WTC11 (cell line): ENCODE measurements around the gene PWP1.

Source experiments
- ESRRA ChIP-seq: sonication (generic); formaldehyde crosslinking; IDR thresholded peaks from 2 replicates; pipeline ENCODE4 v1.8.1; 2022; ENCODE audit warnings: mild to moderate bottlenecking, missing genetic modification reagents, borderline replicate concordance
- NFYB ChIP-seq: sonication (generic); formaldehyde crosslinking; conservative IDR thresholded peaks from 2 replicates; pipeline ENCODE4 v1.8.0; 2022; ENCODE audit warnings: low read depth, missing genetic modification reagents
- NR2C2 ChIP-seq: sonication (generic); formaldehyde crosslinking; IDR thresholded peaks from 2 replicates; pipeline ENCODE4 v1.8.0; 2022; ENCODE audit warnings: mild to moderate bottlenecking, missing genetic modification reagents
- TCF7 ChIP-seq: sonication (generic); formaldehyde crosslinking; IDR thresholded peaks from 2 replicates; pipeline ENCODE4 v1.8.0; 2022; ENCODE audit warnings: mild to moderate bottlenecking, low read depth, missing genetic modification reagents, moderate library complexity
- ZBTB21 ChIP-seq: sonication (generic); formaldehyde crosslinking; IDR thresholded peaks from 2 replicates; pipeline ENCODE4 v1.8.1; 2023; ENCODE audit warnings: mild to moderate bottlenecking, missing genetic modification reagents, borderline replicate concordance
- ZNF138 ChIP-seq: sonication (generic); formaldehyde crosslinking; conservative IDR thresholded peaks from 2 replicates; pipeline ENCODE4 v1.8.1; 2022; ENCODE audit warnings: mild to moderate bottlenecking, moderate library complexity, missing genetic modification reagents
- ZNF232 ChIP-seq: sonication (generic); formaldehyde crosslinking; IDR thresholded peaks from 2 replicates; pipeline ENCODE4 v1.8.0; 2022; ENCODE audit warnings: mild to moderate bottlenecking, missing genetic modification reagents
- ZNF671 ChIP-seq: fragments of 250-450 bp; sonication (Bioruptor Pico); IDR thresholded peaks from 2 replicates; pipeline ENCODE4 v1.8.0; 2021; ENCODE audit warnings: mild to moderate bottlenecking
- TF ChIP-seq, protein P1 (sequence below): sonication (generic); formaldehyde crosslinking; IDR thresholded peaks from 2 replicates; pipeline ENCODE4 v1.8.1; 2023; ENCODE audit warnings: mild to moderate bottlenecking, moderate library complexity, missing genetic modification reagents
- TF ChIP-seq, protein P2 (sequence below): fragments of 200-600 bp; IDR thresholded peaks from 2 replicates; pipeline ENCODE4 v1.8.0; 2022; ENCODE audit warnings: antibody characterized with exemption
- TF ChIP-seq, protein P3 (sequence below): fragments of 250-450 bp; sonication (Bioruptor Pico); IDR thresholded peaks from 2 replicates; pipeline ENCODE4 v1.9.0; 2021; ENCODE audit warnings: moderate library complexity, mild to moderate bottlenecking, inconsistent platforms, borderline replicate concordance
- TF ChIP-seq, protein P4 (sequence below): fragments of 250-450 bp; sonication (Bioruptor Pico); IDR thresholded peaks from 2 replicates; pipeline ENCODE4 v1.9.0; 2021; ENCODE audit warnings: mild to moderate bottlenecking
- TF ChIP-seq, protein P5 (sequence below): sonication (generic); formaldehyde crosslinking; IDR thresholded peaks from 2 replicates; pipeline ENCODE4 v1.8.0; 2022; ENCODE audit warnings: mild to moderate bottlenecking, missing genetic modification reagents

DNA sequence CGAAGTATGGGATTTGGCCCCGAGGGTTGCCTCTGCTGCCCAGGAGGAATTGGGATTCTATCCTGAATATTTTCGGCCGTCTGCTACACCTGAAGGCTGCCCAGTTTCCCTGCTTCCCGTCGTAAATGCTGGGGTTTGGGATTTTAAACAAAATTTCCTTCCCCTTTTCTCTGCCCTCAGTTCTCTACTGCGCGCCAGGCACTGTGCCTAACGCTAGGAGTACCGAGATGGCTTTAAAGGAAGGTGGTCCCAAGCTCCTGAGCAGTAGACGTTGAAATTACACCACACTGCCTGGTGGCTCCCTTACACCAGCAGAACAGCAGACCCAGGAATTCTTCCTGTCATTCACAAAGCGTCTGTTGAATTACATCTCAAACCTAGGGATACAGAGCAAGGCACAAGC is 75.9 kb downstream of the PWP1 start:
- TF ChIP-seq NFYB (CRISPR knock-in tag) (no peak), ZNF138 (CRISPR knock-in tag) (no peak), ZBTB21 (no peak), NR2C2 (CRISPR knock-in tag) (no peak), ZNF232 (CRISPR knock-in tag) (no peak), ZNF671 (CRISPR knock-in tag) (no peak), TCF7 (no peak), ESRRA (CRISPR knock-in tag) (no peak)
- TF ChIP-seq, protein P1, sequence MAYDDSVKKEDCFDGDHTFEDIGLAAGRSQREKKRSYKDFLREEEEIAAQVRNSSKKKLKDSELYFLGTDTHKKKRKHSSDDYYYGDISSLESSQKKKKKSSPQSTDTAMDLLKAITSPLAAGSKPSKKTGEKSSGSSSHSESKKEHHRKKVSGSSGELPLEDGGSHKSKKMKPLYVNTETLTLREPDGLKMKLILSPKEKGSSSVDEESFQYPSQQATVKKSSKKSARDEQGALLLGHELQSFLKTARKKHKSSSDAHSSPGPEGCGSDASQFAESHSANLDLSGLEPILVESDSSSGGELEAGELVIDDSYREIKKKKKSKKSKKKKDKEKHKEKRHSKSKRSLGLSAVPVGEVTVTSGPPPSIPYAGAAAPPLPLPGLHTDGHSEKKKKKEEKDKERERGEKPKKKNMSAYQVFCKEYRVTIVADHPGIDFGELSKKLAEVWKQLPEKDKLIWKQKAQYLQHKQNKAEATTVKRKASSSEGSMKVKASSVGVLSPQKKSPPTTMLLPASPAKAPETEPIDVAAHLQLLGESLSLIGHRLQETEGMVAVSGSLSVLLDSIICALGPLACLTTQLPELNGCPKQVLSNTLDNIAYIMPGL (CRISPR knock-in tag), result no peak
- TF ChIP-seq, protein P2, sequence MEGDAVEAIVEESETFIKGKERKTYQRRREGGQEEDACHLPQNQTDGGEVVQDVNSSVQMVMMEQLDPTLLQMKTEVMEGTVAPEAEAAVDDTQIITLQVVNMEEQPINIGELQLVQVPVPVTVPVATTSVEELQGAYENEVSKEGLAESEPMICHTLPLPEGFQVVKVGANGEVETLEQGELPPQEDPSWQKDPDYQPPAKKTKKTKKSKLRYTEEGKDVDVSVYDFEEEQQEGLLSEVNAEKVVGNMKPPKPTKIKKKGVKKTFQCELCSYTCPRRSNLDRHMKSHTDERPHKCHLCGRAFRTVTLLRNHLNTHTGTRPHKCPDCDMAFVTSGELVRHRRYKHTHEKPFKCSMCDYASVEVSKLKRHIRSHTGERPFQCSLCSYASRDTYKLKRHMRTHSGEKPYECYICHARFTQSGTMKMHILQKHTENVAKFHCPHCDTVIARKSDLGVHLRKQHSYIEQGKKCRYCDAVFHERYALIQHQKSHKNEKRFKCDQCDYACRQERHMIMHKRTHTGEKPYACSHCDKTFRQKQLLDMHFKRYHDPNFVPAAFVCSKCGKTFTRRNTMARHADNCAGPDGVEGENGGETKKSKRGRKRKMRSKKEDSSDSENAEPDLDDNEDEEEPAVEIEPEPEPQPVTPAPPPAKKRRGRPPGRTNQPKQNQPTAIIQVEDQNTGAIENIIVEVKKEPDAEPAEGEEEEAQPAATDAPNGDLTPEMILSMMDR, result no peak
- TF ChIP-seq, protein P3, sequence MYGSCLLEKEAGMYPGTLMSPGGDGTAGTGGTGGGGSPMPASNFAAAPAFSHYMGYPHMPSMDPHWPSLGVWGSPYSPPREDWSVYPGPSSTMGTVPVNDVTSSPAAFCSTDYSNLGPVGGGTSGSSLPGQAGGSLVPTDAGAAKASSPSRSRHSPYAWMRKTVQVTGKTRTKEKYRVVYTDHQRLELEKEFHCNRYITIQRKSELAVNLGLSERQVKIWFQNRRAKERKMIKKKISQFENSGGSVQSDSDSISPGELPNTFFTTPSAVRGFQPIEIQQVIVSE (CRISPR knock-in tag), result no peak
- TF ChIP-seq, protein P4, sequence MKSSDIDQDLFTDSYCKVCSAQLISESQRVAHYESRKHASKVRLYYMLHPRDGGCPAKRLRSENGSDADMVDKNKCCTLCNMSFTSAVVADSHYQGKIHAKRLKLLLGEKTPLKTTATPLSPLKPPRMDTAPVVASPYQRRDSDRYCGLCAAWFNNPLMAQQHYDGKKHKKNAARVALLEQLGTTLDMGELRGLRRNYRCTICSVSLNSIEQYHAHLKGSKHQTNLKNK (CRISPR knock-in tag), result no peak
- TF ChIP-seq, protein P5, sequence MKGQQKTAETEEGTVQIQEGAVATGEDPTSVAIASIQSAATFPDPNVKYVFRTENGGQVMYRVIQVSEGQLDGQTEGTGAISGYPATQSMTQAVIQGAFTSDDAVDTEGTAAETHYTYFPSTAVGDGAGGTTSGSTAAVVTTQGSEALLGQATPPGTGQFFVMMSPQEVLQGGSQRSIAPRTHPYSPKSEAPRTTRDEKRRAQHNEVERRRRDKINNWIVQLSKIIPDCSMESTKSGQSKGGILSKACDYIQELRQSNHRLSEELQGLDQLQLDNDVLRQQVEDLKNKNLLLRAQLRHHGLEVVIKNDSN, result no peak
